Peyer's patch (tissue), 4 donors: ENCODE results near the gene C10orf71. TPM values are rescaled to one million over a fixed set of nuclear protein-coding genes. Genes with fewer than 3 reads are reported as not detected.

Experiments used
- DNase-seq, 3 donors: peaks; one replicate each; pipeline ENCODE4 v3.0.0-alpha.2; 2017 to 2019
- H3K27ac ChIP-seq, 4 donors: fragments of 200-600 bp; sonication (generic); one replicate each; pipeline ENCODE4 v1.5.1; 2016 to 2019
- H3K27me3 ChIP-seq, 2 donors: fragments of 200-600 bp; sonication (generic); one replicate each; pipeline ENCODE4 v1.5.1; 2019
- H3K36me3 ChIP-seq, 3 donors: fragments of 200-600 bp; sonication (generic); one replicate each; pipeline ENCODE4 v1.5.1; 2016 to 2019
- H3K4me1 ChIP-seq, 4 donors: fragments of 200-600 bp; sonication (generic); one replicate each; pipeline ENCODE4 v1.5.1; 2016 to 2019
- H3K4me3 ChIP-seq, 4 donors: fragments of 200-600 bp; sonication (generic); 1 replicate in 3 of 4; 2 replicates in 1 of 4; pipeline ENCODE4 v1.5.1; 2016 to 2019; ENCODE audit warnings: mild to moderate bottlenecking in 1 of 4
- H3K9me3 ChIP-seq, 4 donors: fragments of 200-600 bp; sonication (generic); one replicate each; pipeline ENCODE4 v1.5.1; 2016 to 2019; ENCODE audit warnings: mild to moderate bottlenecking in 1 of 4
- CTCF ChIP-seq, 6 experiments: fragments of 450-650 bp in 4 of 6; fragments of 200-600 bp in 2 of 6; sonication (generic) in 1 of 6; IDR thresholded peaks; one replicate each; pipeline ENCODE4 v1.5.1; 2017 to 2019; ENCODE audit warnings: antibody characterized with exemption in 6 of 6, mild to moderate bottlenecking in 3 of 6, moderate library complexity in 1 of 6
- POLR2A ChIP-seq, 2 donors: fragments of 450-650 bp; IDR thresholded peaks; one replicate each; pipeline ENCODE4 v1.5.1; 2017; ENCODE audit warnings: antibody characterized with exemption in 2 of 2, mild to moderate bottlenecking in 2 of 2, moderate library complexity in 2 of 2
- total RNA-seq, 4 donors: library from RNA; depleted of rRNA; stranded (reverse); fragments of >200 nt; gene quantifications; one replicate each; pipeline ENCODE4 v1.1.0, GENCODE V29; 2016

The C10orf71 gene
- total RNA-seq, 4 donors from 2014 or later, result not detected

- Histone ChIP-seq H3K27ac (no peak overlapping the region), H3K27me3 (no peaks in the 10 kb centered on the region), H3K9me3 (no peaks in the 10 kb centered on the region), H3K4me3 (no peak overlapping the region), H3K4me1 (no peaks in the 10 kb centered on the region), H3K36me3 (no peaks in the 10 kb centered on the region)
- DNase-seq, result no peak
- TF ChIP-seq POLR2A (IDR thresholded peaks at IDR 0.05), result no peak
- no peak for TF ChIP-seq CTCF (IDR thresholded peaks at IDR 0.05)
Observed at GRCh38 chr10:49290131-49290530, 8.8 kb upstream of the C10orf71 start.

GRCh38 chr10:49290607-49291006 is 8.4 kb upstream of the C10orf71 start:
- H3K4me3 ChIP-seq, result no peak overlapping the region
- DNase-seq, result no peak
- H3K36me3 ChIP-seq, result no peaks in the 10 kb centered on the region
- H3K27ac ChIP-seq, result no peak overlapping the region
- H3K4me1 ChIP-seq, result no peaks in the 10 kb centered on the region
- H3K9me3 ChIP-seq, result no peaks in the 10 kb centered on the region
- no peaks in the 10 kb centered on the region for H3K27me3 ChIP-seq
- TF ChIP-seq CTCF (IDR thresholded peaks at IDR 0.05), result no peak
- no peak for TF ChIP-seq POLR2A (IDR thresholded peaks at IDR 0.05)

- Histone ChIP-seq H3K36me3 (no peaks in the 10 kb centered on the region), H3K4me3 (no peak overlapping the region), H3K4me1 (no peaks in the 10 kb centered on the region), H3K27me3 (no peaks in the 10 kb centered on the region), H3K9me3 (no peaks in the 10 kb centered on the region), H3K27ac (no peak overlapping the region)
- TF ChIP-seq CTCF (IDR thresholded peaks at IDR 0.05), result no peak
- no peak for TF ChIP-seq POLR2A (IDR thresholded peaks at IDR 0.05)
- DNase-seq, result no peak
Observed at GRCh38 chr10:49292565-49293207, 6.3 kb upstream of the C10orf71 start.

- Histone ChIP-seq H3K9me3 (no peaks in the 10 kb centered on the region), H3K4me1 (peaks cover 0 to 4% (median 0%) of the 10 kb centered on the region in 4 donors), H3K4me3 (no peak overlapping the region), H3K27ac (no peak overlapping the region), H3K36me3 (no peaks in the 10 kb centered on the region), H3K27me3 (no peaks in the 10 kb centered on the region)
- TF ChIP-seq POLR2A (IDR thresholded peaks at IDR 0.05), result no peak
- no peak for TF ChIP-seq CTCF (IDR thresholded peaks at IDR 0.05)
- no peak for DNase-seq
Observed at GRCh38 chr10:49293208-49293603, 5.8 kb upstream of the C10orf71 start.

GRCh38 chr10:49294731-49295130 is 4.2 kb upstream of the C10orf71 start:
- no peaks in the 10 kb centered on the region for H3K9me3 ChIP-seq
- TF ChIP-seq POLR2A (IDR thresholded peaks at IDR 0.05) (no peak), CTCF (IDR thresholded peaks at IDR 0.05) (no peak)
- no peaks in the 10 kb centered on the region for H3K36me3 ChIP-seq
- no peak overlapping the region for H3K4me3 ChIP-seq
- H3K27ac ChIP-seq, result no peak overlapping the region
- no peak for DNase-seq
- peaks cover 0 to 6% (median 0%) of the 10 kb centered on the region in 4 donors for H3K4me1 ChIP-seq
- H3K27me3 ChIP-seq, result no peaks in the 10 kb centered on the region

GRCh38 chr10:49295297-49295696 is 3.7 kb upstream of the C10orf71 start:
- H3K27ac ChIP-seq, result no peak overlapping the region
- TF ChIP-seq CTCF (IDR thresholded peaks at IDR 0.05), result no peak
- no peak for TF ChIP-seq POLR2A (IDR thresholded peaks at IDR 0.05)
- no peaks in the 10 kb centered on the region for H3K9me3 ChIP-seq
- H3K36me3 ChIP-seq, result no peaks in the 10 kb centered on the region
- H3K4me1 ChIP-seq, result peaks cover 0 to 6% (median 0%) of the 10 kb centered on the region in 4 donors
- H3K4me3 ChIP-seq, result no peak overlapping the region
- no peak for DNase-seq
- H3K27me3 ChIP-seq, result no peaks in the 10 kb centered on the region
